Coronary artery (tissue), 2 donors: ENCODE data around the gene FYN.

Experiments
- DNase-seq: peaks from one replicate; pipeline ENCODE4 v3.0.0-alpha.2; 2017; ENCODE audit warnings: low spot score
- H3K27ac ChIP-seq, 2 donors: fragments of 200-600 bp; sonication (generic); one replicate each; pipeline ENCODE4 v1.5.1; 2016 to 2019
- H3K4me3 ChIP-seq: fragments of 200-600 bp; sonication (generic); 2 replicates; pipeline ENCODE4 v1.5.1; 2016; ENCODE audit warnings: mild to moderate bottlenecking, moderate library complexity
- TF ChIP-seq, protein P1 (sequence below): fragments of 200-600 bp; sonication (generic); IDR thresholded peaks from one replicate; pipeline ENCODE4 v1.5.1; 2019; ENCODE audit warnings: antibody characterized with exemption

The FYN gene

GRCh38 chr6:111846492-111847409 is 26.5 kb downstream of the FYN start:
- no peak for DNase-seq
- Histone ChIP-seq H3K4me3 (no peak overlapping the region), H3K27ac (no peak overlapping the region)
- TF ChIP-seq, protein P1, sequence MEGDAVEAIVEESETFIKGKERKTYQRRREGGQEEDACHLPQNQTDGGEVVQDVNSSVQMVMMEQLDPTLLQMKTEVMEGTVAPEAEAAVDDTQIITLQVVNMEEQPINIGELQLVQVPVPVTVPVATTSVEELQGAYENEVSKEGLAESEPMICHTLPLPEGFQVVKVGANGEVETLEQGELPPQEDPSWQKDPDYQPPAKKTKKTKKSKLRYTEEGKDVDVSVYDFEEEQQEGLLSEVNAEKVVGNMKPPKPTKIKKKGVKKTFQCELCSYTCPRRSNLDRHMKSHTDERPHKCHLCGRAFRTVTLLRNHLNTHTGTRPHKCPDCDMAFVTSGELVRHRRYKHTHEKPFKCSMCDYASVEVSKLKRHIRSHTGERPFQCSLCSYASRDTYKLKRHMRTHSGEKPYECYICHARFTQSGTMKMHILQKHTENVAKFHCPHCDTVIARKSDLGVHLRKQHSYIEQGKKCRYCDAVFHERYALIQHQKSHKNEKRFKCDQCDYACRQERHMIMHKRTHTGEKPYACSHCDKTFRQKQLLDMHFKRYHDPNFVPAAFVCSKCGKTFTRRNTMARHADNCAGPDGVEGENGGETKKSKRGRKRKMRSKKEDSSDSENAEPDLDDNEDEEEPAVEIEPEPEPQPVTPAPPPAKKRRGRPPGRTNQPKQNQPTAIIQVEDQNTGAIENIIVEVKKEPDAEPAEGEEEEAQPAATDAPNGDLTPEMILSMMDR, result no peak

DNA sequence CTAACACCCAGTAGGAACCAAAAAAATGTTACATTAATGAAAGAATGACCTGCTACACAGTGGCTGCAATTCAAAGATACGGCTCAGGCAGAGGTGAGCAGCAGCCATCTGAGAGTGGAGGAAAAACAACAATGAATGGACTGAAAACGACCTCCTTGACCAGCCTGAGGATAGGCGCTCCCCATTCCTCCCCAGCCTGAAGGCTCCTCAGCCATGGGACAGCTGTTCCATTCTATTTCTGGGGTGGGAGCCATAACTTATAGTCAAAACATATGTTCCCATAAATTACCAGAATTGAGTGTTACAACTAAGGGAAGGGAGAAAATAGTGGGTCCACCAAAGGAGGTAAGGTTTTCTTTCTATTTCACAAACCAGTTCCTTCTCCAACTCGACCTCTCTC is 27.2 kb downstream of the FYN start:
- TF ChIP-seq, protein P1, result no peak
- Histone ChIP-seq H3K4me3 (no peak overlapping the region), H3K27ac (no peak overlapping the region)
- DNase-seq, result no peak

DNA sequence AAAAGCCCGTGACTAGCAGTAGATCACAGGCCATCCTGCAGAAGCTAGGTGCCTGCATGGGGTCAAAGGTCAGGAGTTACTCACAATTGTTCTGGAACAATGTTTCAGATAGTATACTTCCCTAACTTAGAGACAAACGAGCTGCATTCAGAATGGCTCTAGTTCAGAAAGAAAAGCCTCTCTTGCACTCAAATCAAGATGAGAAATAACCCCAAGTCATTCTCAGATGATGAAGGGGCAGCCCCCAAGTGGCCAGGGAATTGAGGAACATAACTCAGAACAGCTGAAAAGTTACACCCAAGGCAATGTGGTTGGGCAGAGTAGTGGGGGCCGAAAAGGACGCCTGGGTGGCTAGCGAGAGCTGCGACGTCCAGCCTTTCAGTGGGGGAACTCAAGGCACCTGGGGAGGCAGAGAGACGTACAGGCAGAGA is 27.8 kb downstream of the FYN start:
- Histone ChIP-seq H3K4me3 (no peak overlapping the region), H3K27ac (no peak overlapping the region)
- DNase-seq, result no peak
- TF ChIP-seq, protein P1, result no peak

- no peak for DNase-seq
- TF ChIP-seq, protein P1, result no peak
- Histone ChIP-seq H3K4me3 (no peak overlapping the region), H3K27ac (no peak overlapping the region)
Observed at GRCh38 chr6:111844921-111845320, 28.3 kb downstream of the FYN start.

- TF ChIP-seq, protein P1, result no peak
- Histone ChIP-seq H3K4me3 (no peak overlapping the region), H3K27ac (no peak overlapping the region)
- DNase-seq, result no peak
Observed at GRCh38 chr6:111844376-111844775, 28.9 kb downstream of the FYN start.

DNA sequence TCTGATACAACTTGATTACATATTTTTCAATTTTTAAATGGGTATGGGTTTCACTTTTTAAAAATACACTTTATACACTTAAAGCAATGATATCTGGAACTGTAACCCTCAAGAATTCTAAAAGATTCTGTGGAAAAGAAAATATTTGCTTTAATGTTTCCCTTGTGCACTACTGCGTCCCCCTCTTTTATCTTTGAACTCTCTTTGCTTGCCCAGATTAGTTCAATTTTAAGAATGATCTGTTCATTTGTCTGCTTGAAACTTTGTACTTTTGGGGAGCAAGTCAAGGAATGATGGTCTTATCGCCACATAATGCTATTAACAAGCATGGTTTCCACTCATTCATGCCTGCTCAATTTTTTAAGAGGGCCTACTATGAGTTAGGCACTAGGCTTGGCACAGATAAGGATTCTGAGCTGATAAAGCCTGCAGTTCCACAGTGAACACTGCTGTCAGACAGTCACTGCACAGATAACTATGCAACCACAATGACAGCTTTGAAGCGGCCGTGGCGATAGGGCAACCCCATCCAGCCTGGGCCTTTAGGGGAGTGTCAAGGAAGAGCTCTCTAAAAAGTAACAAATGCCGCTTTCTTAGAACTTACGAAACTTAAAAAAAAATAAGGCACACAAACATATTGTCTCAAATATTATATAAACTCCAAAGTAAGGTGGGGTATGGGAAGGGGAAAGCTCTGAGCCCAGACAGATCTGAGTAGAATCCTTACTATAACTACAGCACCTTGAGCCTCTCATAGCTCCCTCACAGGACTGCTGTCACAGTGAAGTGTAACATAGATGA is 29.7 kb downstream of the FYN start:
- DNase-seq, result no peak
- no peak overlapping the region for H3K27ac ChIP-seq

More for the DNA sequence above, 29.7 kb downstream of the FYN start:
- H3K4me3 ChIP-seq, result no peak overlapping the region
- TF ChIP-seq, protein P1, result no peak
